Endothelial cell of umbilical vein (primary cell): Measurements from ENCODE around the gene ADAMTSL3. TPM values are rescaled to one million over a fixed set of nuclear protein-coding genes. Genes with fewer than 3 reads are reported as not detected.

Source experiments
- BruUV-seq: library from RNA; stranded (reverse); fragments of 400-500 nt; replicated peaks from 2 replicates; lab custom pipeline; 2021; lab: Mats Ljungman, UMichigan
- CTCF ChIA-PET: fragments of 300-600, 350-600 bp; sonication (Branson Sonifier 250); formaldehyde crosslinking; loops from one replicate; lab custom pipeline; 2021; ENCODE audit warnings: antibody characterized with exemption, inconsistent platforms; lab: Charles Lee
- POLR2A ChIA-PET: fragments of 300-600, 350-600 bp; sonication (Branson Sonifier 250); formaldehyde crosslinking; loops from one replicate; lab custom pipeline; 2021; ENCODE audit warnings: antibody characterized with exemption, inconsistent platforms; lab: Charles Lee
- DNase-seq: peaks from one replicate; pipeline ENCODE4 v3.0.0-alpha.2; 2011; ENCODE audit warnings: low read depth, low spot score
- FAIRE-seq: peaks from 2 replicates; lab custom pipeline; 2011; peaks lifted over from hg19 to GRCh38; lab: Jason Lieb, UNC
- H2AFZ ChIP-seq: 2 replicates; pipeline ENCODE4 v1.6.0; 2012; ENCODE audit warnings: low read depth, low read length, control low read depth, inconsistent platforms
- H3K27ac ChIP-seq: 2 replicates; pipeline ENCODE4 v1.5.1; 2011; ENCODE audit warnings: low read depth, mild to moderate bottlenecking, control low read depth, low read length, moderate library complexity; ENCODE audit not compliant: insufficient read depth
- H3K27me3 ChIP-seq, 2 experiments: 2 replicates each; pipeline versions ENCODE4 v1.6.0 to v1.6.1; 2011; ENCODE audit warnings: low read length in 2 of 2, mixed read lengths in 1 of 2; ENCODE audit not compliant: control insufficient read depth in 2 of 2, insufficient read depth in 2 of 2
- H3K36me3 ChIP-seq, 2 experiments: 2 replicates in 1 of 2; 3 replicates in 1 of 2; pipeline ENCODE4 v1.5.1; 2011; ENCODE audit warnings: low read length in 2 of 2, mild to moderate bottlenecking in 1 of 2, moderate library complexity in 1 of 2; ENCODE audit not compliant: control insufficient read depth in 2 of 2, insufficient read depth in 2 of 2; ENCODE audit errors: extremely low read depth in 1 of 2
- H3K4me1 ChIP-seq: 3 replicates; pipeline ENCODE4 v1.5.1; 2011; ENCODE audit warnings: mild to moderate bottlenecking, low read length; ENCODE audit not compliant: control insufficient read depth, insufficient read depth; ENCODE audit errors: extremely low read depth
- H3K4me2 ChIP-seq: 2 replicates; pipeline ENCODE4 v1.6.1; 2011; ENCODE audit warnings: low read length, control low read depth, mixed read lengths; ENCODE audit not compliant: insufficient read depth
- H3K4me3 ChIP-seq, 3 experiments: fragments of 200-600 bp in 1 of 3; sonication (generic), shearing (Covaris generic) in 1 of 3; replicated peaks in 1 of 3; 2 replicates each; pipeline ENCODE4 v1.5.1; 2011 to 2016; ENCODE audit warnings: control low read depth in 3 of 3, low read length in 3 of 3, mild to moderate bottlenecking in 2 of 3, inconsistent platforms in 1 of 3, low read depth in 1 of 3, moderate library complexity in 1 of 3; ENCODE audit not compliant: insufficient read depth in 1 of 3
- H3K79me2 ChIP-seq: 2 replicates; pipeline ENCODE4 v1.6.0; 2012; ENCODE audit warnings: low read length, inconsistent platforms; ENCODE audit not compliant: control insufficient read depth, insufficient read depth
- H3K9ac ChIP-seq: replicated peaks from 2 replicates; pipeline ENCODE3; 2011; ENCODE audit warnings: low read length, control low read depth; ENCODE audit not compliant: insufficient read depth; ENCODE audit errors: extremely low read depth
- H3K9me1 ChIP-seq: replicated peaks from 3 replicates; pipeline ENCODE4 v1.6.0; 2011; ENCODE audit warnings: mild to moderate bottlenecking, low read length; ENCODE audit not compliant: control insufficient read depth, insufficient read depth; ENCODE audit errors: extremely low read depth
- H3K9me3 ChIP-seq: replicated peaks from 2 replicates; pipeline ENCODE4 v1.5.1; 2012; ENCODE audit warnings: low read length, inconsistent platforms; ENCODE audit not compliant: control insufficient read depth, insufficient read depth
- H4K20me1 ChIP-seq: replicated peaks from 2 replicates; pipeline ENCODE3; 2011; ENCODE audit warnings: mild to moderate bottlenecking, low read length; ENCODE audit not compliant: control insufficient read depth, insufficient read depth; ENCODE audit errors: extremely low read depth
- CTCF ChIP-seq, 2 donors: IDR thresholded peaks; 1 replicate in 1 of 2; 2 replicates in 1 of 2; pipeline ENCODE4 v1.5.1; 2011; ENCODE audit warnings: low read length in 2 of 2, mild to moderate bottlenecking in 2 of 2, moderate library complexity in 2 of 2, control low read depth in 1 of 2, inconsistent platforms in 1 of 2, low read depth in 1 of 2; ENCODE audit not compliant: insufficient read depth in 1 of 2; ENCODE audit errors: extremely low read depth in 1 of 2
- EZH2 ChIP-seq: IDR thresholded peaks from 2 replicates; pipeline ENCODE4 v1.6.1; 2012; ENCODE audit warnings: borderline replicate concordance, low read depth, mild to moderate bottlenecking, moderate library complexity, low read length, inconsistent platforms; ENCODE audit not compliant: severe bottlenecking
- FOS ChIP-seq: IDR thresholded peaks from 2 replicates; pipeline ENCODE4 v1.6.1; 2011; ENCODE audit warnings: mild to moderate bottlenecking, low read length, moderate library complexity, borderline replicate concordance; ENCODE audit not compliant: insufficient read depth
- GATA2 ChIP-seq: IDR thresholded peaks from 2 replicates; pipeline ENCODE4 v1.7.0; 2011; ENCODE audit warnings: low read depth, mild to moderate bottlenecking, moderate library complexity, mixed read lengths, low read length; ENCODE audit not compliant: insufficient read length, insufficient read depth
- JUN ChIP-seq: IDR thresholded peaks from 2 replicates; pipeline ENCODE4 v1.6.1; 2011; ENCODE audit warnings: borderline replicate concordance, low read depth; ENCODE audit not compliant: insufficient read length, insufficient read depth
- MYC ChIP-seq: IDR thresholded peaks from one replicate; pipeline ENCODE4 v1.6.1; 2011; ENCODE audit warnings: mild to moderate bottlenecking, low read depth, low read length
- POLR2A ChIP-seq: IDR thresholded peaks from 2 replicates; pipeline ENCODE4 v1.6.1; 2012; ENCODE audit warnings: low read depth, mild to moderate bottlenecking, control low read depth, low read length
- POLR2AphosphoS5 ChIP-seq: IDR thresholded peaks from 2 replicates; pipeline ENCODE4 v1.6.1; 2012; ENCODE audit warnings: low read depth, mild to moderate bottlenecking, control low read depth, low read length, moderate library complexity; ENCODE audit not compliant: insufficient read depth
- dilution Hi-C: fragments of 300-500 bp; cut with MboI; formaldehyde crosslinking; loops from one replicate; pipeline ENCODE4 v1.15.0; 2019; ENCODE audit warnings: low sequenced_read_pairs; ENCODE audit not compliant: extremely low pct_ligation_motif_present
- intact Hi-C: fragments of 100-400 bp; cut with micrococcal nuclease; formaldehyde crosslinking; loops from one replicate; pipeline ENCODE4 v1.10.0; 2022
- polyA plus RNA-seq, 4 experiments: library from polyadenylated mRNA; depleted of rRNA in 3 of 4; stranded (reverse) in 3 of 4; unstranded in 1 of 4; fragments of >200 nt; gene quantifications; 2 replicates each; pipeline versions ENCODE4 v1.2.1 to v1.2.3, GENCODE V29; 2011 to 2012; ENCODE audit warnings: missing spikeins in 1 of 4
- total RNA-seq: library from RNA; stranded (reverse); gene quantifications from 2 replicates; pipeline ENCODE4 v1.2.3, GENCODE V29; 2021
- TF ChIP-seq, protein P1 (sequence below): IDR thresholded peaks from 2 replicates; pipeline ENCODE4 v1.6.1; 2011; ENCODE audit not compliant: insufficient read depth, insufficient read length

ADAMTSL3 gene
- total and polyA plus RNA-seq, 2 donors (not counting 3 experiments of a cell fraction or from before 2014, with no cell fraction given), result not detected

DNA sequence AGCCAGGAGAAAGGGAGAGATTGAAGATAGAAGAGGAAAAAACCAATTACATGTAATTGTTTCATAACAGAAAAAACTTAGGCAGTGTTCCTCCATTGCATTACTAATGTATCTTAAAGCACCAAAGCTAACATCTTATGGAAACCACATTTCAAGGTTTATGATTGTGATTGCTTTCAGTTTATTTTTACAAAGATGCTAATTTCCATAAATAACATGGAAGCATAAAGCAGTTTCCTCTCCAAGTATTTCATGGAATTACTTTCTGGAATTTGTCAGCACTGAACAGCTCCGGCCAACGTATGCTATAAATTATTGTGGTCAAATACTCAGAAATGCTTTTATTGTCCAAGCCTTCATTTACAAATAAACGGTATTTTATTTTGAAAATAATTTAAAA, 11.6 kb downstream of the ADAMTSL3 start:
- Histone ChIP-seq H3K79me2 (no peaks in the 10 kb centered on the region), H3K4me2 (no peak overlapping the region), H3K9ac (no peak overlapping the region), H3K27ac (no peak overlapping the region), H3K9me3 (no peaks in the 10 kb centered on the region), H3K9me1 (no peaks in the 10 kb centered on the region), H2AFZ (no peak overlapping the region), H3K27me3 (no peaks in the 10 kb centered on the region), H3K4me1 (no peaks in the 10 kb centered on the region), H4K20me1 (no peaks in the 10 kb centered on the region), H3K36me3 (no peaks in the 10 kb centered on the region), H3K4me3 (no peak overlapping the region)
- TF ChIP-seq CTCF (IDR thresholded peaks at IDR 0.05; ENCODE audit: extremely low read depth in 1 of 2, insufficient read depth in 1 of 2, low read depth in 1 of 2, low read length in 2 of 2) (no peak), EZH2 (no peak), JUN (no peak), POLR2A (no peak), MYC (no peak), FOS (no peak), POLR2AphosphoS5 (no peak), GATA2 (no peak)
- TF ChIP-seq, protein P1, sequence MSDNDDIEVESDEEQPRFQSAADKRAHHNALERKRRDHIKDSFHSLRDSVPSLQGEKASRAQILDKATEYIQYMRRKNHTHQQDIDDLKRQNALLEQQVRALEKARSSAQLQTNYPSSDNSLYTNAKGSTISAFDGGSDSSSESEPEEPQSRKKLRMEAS, result no peak
- ChIA-PET CTCF (no interaction called here), POLR2A (no interaction called here)
- no peak for DNase-seq
- no TSS peak for BruUV-seq
- intact Hi-C loops (no loop called here), dilution Hi-C loops (no loop called here)
- no peak for FAIRE-seq
